Activated CD8-positive, alpha-beta memory T cell treated with anti-CD3 and anti-CD28 coated beads, Interleukin-2, amount 10 ng/mL, durations not matched to agents 7 days and 5 days (primary cell): ENCODE data around the gene SYNC. TPM values are rescaled to one million over a fixed set of nuclear protein-coding genes. Genes with fewer than 3 reads are reported as not detected.
A peak's percentile ranks its signal among the peaks of the same experiment; 100 is the strongest.
"Not testable (repeated sequence)": the region's sequence is repeated elsewhere in the genome, so short reads cannot be mapped to it uniquely, and the experiment has no call there.

Experiments used
- ATAC-seq: fragments of 150-1000 bp; cut with Tn5 transposase; one replicate; pipeline ENCODE4 v1.10.0; 2021; ENCODE audit warnings: moderate library complexity
- CTCF ChIA-PET: fragments of 350-600 bp; sonication (Branson Sonifier 250); formaldehyde crosslinking; loops from one replicate; lab custom pipeline; 2021; ENCODE audit warnings: antibody characterized with exemption; lab: Charles Lee
- DNase-seq: peaks from one replicate; pipeline ENCODE4 v3.0.0-alpha.2; 2020
- H3K27ac Mint-ChIP-seq: one replicate; pipeline ENCODE4 v1.8.0; 2021; ENCODE audit warnings: mild to moderate bottlenecking, mixed read lengths
- H3K27me3 Mint-ChIP-seq: one replicate; pipeline ENCODE4 v1.8.0; 2021; ENCODE audit warnings: mixed read lengths
- H3K36me3 Mint-ChIP-seq: one replicate; pipeline ENCODE4 v1.8.0; 2021; ENCODE audit warnings: mild to moderate bottlenecking, mixed read lengths
- H3K4me1 Mint-ChIP-seq: one replicate; pipeline ENCODE4 v1.8.0; 2021; ENCODE audit warnings: mixed read lengths
- H3K4me3 Mint-ChIP-seq: one replicate; pipeline ENCODE4 v1.8.0; 2021; ENCODE audit warnings: mild to moderate bottlenecking, moderate library complexity, mixed read lengths
- H3K9me3 Mint-ChIP-seq: one replicate; pipeline ENCODE4 v1.8.0; 2022; ENCODE audit warnings: low read depth, mixed read lengths
- total RNA-seq, 2 experiments: library from RNA; stranded (reverse); gene quantifications; one replicate each; pipeline ENCODE4 v1.2.3, GENCODE V29; 2021

Gene SYNC
- total RNA-seq, 2 experiments from 2014 or later: not detected

GRCh38 chr1:32716312-32717148, 14.0 kb upstream of the SYNC start:
- Mint-ChIP-seq H3K9me3 (no peaks in the 10 kb centered on the region), H3K27me3 (peaks cover 5% of the 10 kb centered on the region), H3K27ac (no peak overlapping the region), H3K36me3 (no peaks in the 10 kb centered on the region), H3K4me1 (peaks cover 8% of the 10 kb centered on the region), H3K4me3 (no peak overlapping the region)
- ATAC-seq (peak; percentile 63), DNase-seq (peak; percentile 72)
- CTCF ChIA-PET: interaction anchor here (1.6 to 8.5 kb wide), 2 partner anchors 29 to 158 kb away, joined by 4 to 101 read pairs; no protein-coding TSS in a partner anchor

- Mint-ChIP-seq H3K36me3 (no peaks in the 10 kb centered on the region), H3K9me3 (no peaks in the 10 kb centered on the region), H3K27me3 (peaks cover 2% of the 10 kb centered on the region), H3K27ac (no peak overlapping the region), H3K4me3 (no peak overlapping the region), H3K4me1 (peaks cover 8% of the 10 kb centered on the region)
- CTCF ChIA-PET: interaction anchor here (0.9 to 8.5 kb wide), 4 partner anchors 9 to 158 kb away, joined by 4 to 153 read pairs (median 53); no protein-coding TSS in a partner anchor
- ATAC-seq (no peak), DNase-seq (no peak)
Measured at GRCh38 chr1:32715901-32716311, 13.3 kb upstream of the SYNC start.

GRCh38 chr1:32714277-32714676, 11.7 kb upstream of the SYNC start:
- Mint-ChIP-seq H3K36me3 (no peaks in the 10 kb centered on the region), H3K27me3 (peaks cover 3% of the 10 kb centered on the region), H3K27ac (no peak overlapping the region), H3K9me3 (no peaks in the 10 kb centered on the region), H3K4me1 (peaks cover 8% of the 10 kb centered on the region), H3K4me3 (no peak overlapping the region)
- CTCF ChIA-PET: interaction anchor here (2.5 to 8.5 kb wide), 3 partner anchors 10 to 160 kb away, joined by 6 to 153 read pairs (median 101); no protein-coding TSS in a partner anchor
- DNase-seq: no peak
- no peak for ATAC-seq

GRCh38 chr1:32713081-32713480, 10.5 kb upstream of the SYNC start:
- no peak for ATAC-seq
- CTCF ChIA-PET: interaction anchor here (0.8 to 8.5 kb wide), 44 partner anchors 9 to 414 kb away, joined by 3 to 153 read pairs (median 6); partner anchors contain the start of genes AZIN2, S100PBP and SYNC
- Mint-ChIP-seq H3K27me3 (peaks cover 3% of the 10 kb centered on the region), H3K36me3 (no peaks in the 10 kb centered on the region), H3K27ac (no peak overlapping the region), H3K9me3 (no peaks in the 10 kb centered on the region), H3K4me1 (peaks cover 8% of the 10 kb centered on the region), H3K4me3 (no peak overlapping the region)
- no peak for DNase-seq

GRCh38 chr1:32711221-32711620, 8.7 kb upstream of the SYNC start:
- not testable (repeated sequence) for H3K36me3 Mint-ChIP-seq, H3K9me3 Mint-ChIP-seq, H3K27me3 Mint-ChIP-seq, H3K4me3 Mint-ChIP-seq, H3K4me1 Mint-ChIP-seq, DNase-seq, H3K27ac Mint-ChIP-seq, ATAC-seq
- CTCF ChIA-PET: interaction anchor here (0.7 to 8.5 kb wide), 17 partner anchors 9 to 1735 kb away, joined by 3 to 153 read pairs (median 11); partner anchors contain the start of genes AZIN2 and SYNC

GRCh38 chr1:32709476-32709875, 6.9 kb upstream of the SYNC start:
- H3K36me3 Mint-ChIP-seq: no peaks in the 10 kb centered on the region
- ATAC-seq (no peak), DNase-seq (no peak)
- peaks cover 5% of the 10 kb centered on the region for H3K4me1 Mint-ChIP-seq
- H3K4me3 Mint-ChIP-seq: no peak overlapping the region
- no peaks in the 10 kb centered on the region for H3K9me3 Mint-ChIP-seq
- CTCF ChIA-PET: interaction anchor here (0.8 to 1.1 kb wide), 3 partner anchors 25 to 163 kb away, joined by 3 to 4 read pairs (median 3); no protein-coding TSS in a partner anchor
- H3K27me3 Mint-ChIP-seq: peaks cover 20% of the 10 kb centered on the region
- no peak overlapping the region for H3K27ac Mint-ChIP-seq

GRCh38 chr1:32709075-32709474, 6.5 kb upstream of the SYNC start:
- H3K9me3 Mint-ChIP-seq: no peaks in the 10 kb centered on the region
- peaks cover 5% of the 10 kb centered on the region for H3K4me1 Mint-ChIP-seq
- peaks cover 23% of the 10 kb centered on the region for H3K27me3 Mint-ChIP-seq
- H3K27ac Mint-ChIP-seq: no peak overlapping the region
- no peaks in the 10 kb centered on the region for H3K36me3 Mint-ChIP-seq
- ATAC-seq: no peak
- CTCF ChIA-PET: interaction anchor here (0.8 to 1.1 kb wide), 3 partner anchors 24 to 164 kb away, joined by 3 to 4 read pairs (median 3); no protein-coding TSS in a partner anchor
- H3K4me3 Mint-ChIP-seq: no peak overlapping the region
- no peak for DNase-seq

GRCh38 chr1:32706491-32706890, 3.9 kb upstream of the SYNC start:
- no peak overlapping the region for H3K4me3 Mint-ChIP-seq
- H3K27me3 Mint-ChIP-seq: peaks cover 39% of the 10 kb centered on the region
- no peak for ATAC-seq

GRCh38 chr1:32705516-32705915, 2.9 kb upstream of the SYNC start:
- Mint-ChIP-seq H3K27me3 (peaks cover 45% of the 10 kb centered on the region), H3K9me3 (no peaks in the 10 kb centered on the region), H3K4me3 (no peak overlapping the region), H3K4me1 (peaks cover 10% of the 10 kb centered on the region), H3K36me3 (no peaks in the 10 kb centered on the region), H3K27ac (no peak overlapping the region)
- ATAC-seq (no peak), DNase-seq (no peak)
- CTCF ChIA-PET: interaction anchor here (0.9 to 2.4 kb wide), 4 partner anchors 12 to 166 kb away, joined by 3 to 9 read pairs (median 5); no protein-coding TSS in a partner anchor

More at GRCh38 chr1:32706491-32706890, 3.9 kb upstream of the SYNC start:
- no peak overlapping the region for H3K27ac Mint-ChIP-seq
- no peaks in the 10 kb centered on the region for H3K36me3 Mint-ChIP-seq
- DNase-seq: no peak
- no peaks in the 10 kb centered on the region for H3K9me3 Mint-ChIP-seq
- peaks cover 10% of the 10 kb centered on the region for H3K4me1 Mint-ChIP-seq
- CTCF ChIA-PET: interaction anchor here (0.9 to 2.4 kb wide), 5 partner anchors 9 to 187 kb away, joined by 3 to 9 read pairs (median 5); no protein-coding TSS in a partner anchor

- CTCF ChIA-PET: interaction anchor here (0.9 to 2.6 kb wide), 3 partner anchors 8 to 169 kb away, joined by 3 to 21 read pairs (median 6); no protein-coding TSS in a partner anchor
- H3K36me3 Mint-ChIP-seq: no peaks in the 10 kb centered on the region
- DNase-seq (no peak), ATAC-seq (no peak)
- H3K9me3 Mint-ChIP-seq: no peaks in the 10 kb centered on the region
- peaks cover 52% of the 10 kb centered on the region for H3K27me3 Mint-ChIP-seq
- H3K27ac Mint-ChIP-seq: no peak overlapping the region
- no peak overlapping the region for H3K4me3 Mint-ChIP-seq
- H3K4me1 Mint-ChIP-seq: peaks cover 12% of the 10 kb centered on the region
Measured at GRCh38 chr1:32703479-32704291, 1.1 kb upstream of the SYNC start.

GRCh38 chr1:32701951-32702598, 495 bp downstream of the SYNC start:
- no peaks in the 10 kb centered on the region for H3K36me3 Mint-ChIP-seq
- no peak overlapping the region for H3K27ac Mint-ChIP-seq
- CTCF ChIA-PET: interaction anchor here (1.7 to 2.6 kb wide), 2 partner anchors 10 to 182 kb away, joined by 4 to 21 read pairs; no protein-coding TSS in a partner anchor
- no peak for DNase-seq
- no peaks in the 10 kb centered on the region for H3K9me3 Mint-ChIP-seq
- peaks cover 54% of the 10 kb centered on the region for H3K27me3 Mint-ChIP-seq
- H3K4me3 Mint-ChIP-seq: peak overlapping the region; percentile 21
- ATAC-seq: no peak
- H3K4me1 Mint-ChIP-seq: peaks cover 12% of the 10 kb centered on the region

GRCh38 chr1:32701421-32701911, 1.1 kb downstream of the SYNC start:
- no peak overlapping the region for H3K27ac Mint-ChIP-seq
- CTCF ChIA-PET: interaction anchor here (1.7 to 2.6 kb wide), 2 partner anchors 11 to 181 kb away, joined by 4 to 21 read pairs; no protein-coding TSS in a partner anchor

More at GRCh38 chr1:32701421-32701911, 1.1 kb downstream of the SYNC start:
- peaks cover 12% of the 10 kb centered on the region for H3K4me1 Mint-ChIP-seq
- H3K36me3 Mint-ChIP-seq: no peaks in the 10 kb centered on the region
- H3K9me3 Mint-ChIP-seq: no peaks in the 10 kb centered on the region
- DNase-seq (no peak), ATAC-seq (no peak)
- no peak overlapping the region for H3K4me3 Mint-ChIP-seq
- peaks cover 51% of the 10 kb centered on the region for H3K27me3 Mint-ChIP-seq
